ENCODE results near the gene ITPK1.

ITPK1 gene

GRCh38 chr14:92933481-92933880 is 182.2 kb downstream of the ITPK1 start:
- Histone ChIP-seq H2AFZ (ENCODE audit: low read depth, low read length) (no peak overlapping the region), H3K27ac (ENCODE audit: low read length) (no peak overlapping the region), H4K20me1 (ENCODE audit: insufficient read depth, low read length) (peaks cover 3% of the 10 kb centered on the region), H3K36me3 (ENCODE audit: insufficient read depth, low read length) (peaks cover 17% of the 10 kb centered on the region; the same call in 1 of the 2 replicates), H3K9ac (ENCODE audit: low read depth, low read length) (no peak overlapping the region), H3K4me2 (ENCODE audit: insufficient read depth, low read length) (no peak overlapping the region), H3K79me2 (ENCODE audit: insufficient read depth, low read length) (no peaks in the 10 kb centered on the region), H3K4me3 (ENCODE audit: low read depth in 1 of 2, low read length in 2 of 2) (no peak overlapping the region), H3K4me1 (ENCODE audit: insufficient read depth, low read length) (no peaks in the 10 kb centered on the region), H3K9me3 (ENCODE audit: insufficient read depth, low read length, severe bottlenecking) (no peaks in the 10 kb centered on the region), H3K27me3 (ENCODE audit: insufficient read depth, low read length, poor library complexity) (no peaks in the 10 kb centered on the region)
- DNase-seq (no peak), ATAC-seq (ENCODE audit: insufficient read depth, low read depth) (no peak)
- TF ChIP-seq EZH2 (IDR thresholded peaks at IDR 0.05; ENCODE audit: borderline replicate concordance, low read depth, low read length, severe bottlenecking) (no peak), CTCF (IDR thresholded peaks at IDR 0.05; ENCODE audit: borderline replicate concordance, extremely low read depth, low read length, poor library complexity, severe bottlenecking) (no peak)

- H3K27me3 ChIP-seq (ENCODE audit: insufficient read depth, low read length, poor library complexity): no peaks in the 10 kb centered on the region
- no peak overlapping the region for H3K27ac ChIP-seq (ENCODE audit: low read length)
- H2AFZ ChIP-seq (ENCODE audit: low read depth, low read length): no peak overlapping the region
- H3K4me1 ChIP-seq (ENCODE audit: insufficient read depth, low read length): no peaks in the 10 kb centered on the region
- no peak overlapping the region for H3K4me3 ChIP-seq (ENCODE audit: low read depth in 1 of 2, low read length in 2 of 2)
- TF ChIP-seq CTCF (IDR thresholded peaks at IDR 0.05; ENCODE audit: borderline replicate concordance, extremely low read depth, low read length, poor library complexity, severe bottlenecking) (no peak), EZH2 (IDR thresholded peaks at IDR 0.05; ENCODE audit: borderline replicate concordance, low read depth, low read length, severe bottlenecking) (no peak)
- H3K36me3 ChIP-seq (ENCODE audit: insufficient read depth, low read length): peaks cover 14% of the 10 kb centered on the region; the same call in 1 of the 2 replicates
- no peak for DNase-seq
- H3K79me2 ChIP-seq (ENCODE audit: insufficient read depth, low read length): no peaks in the 10 kb centered on the region
- no peaks in the 10 kb centered on the region for H3K9me3 ChIP-seq (ENCODE audit: insufficient read depth, low read length, severe bottlenecking)
- H3K4me2 ChIP-seq (ENCODE audit: insufficient read depth, low read length): no peak overlapping the region
- H3K9ac ChIP-seq (ENCODE audit: low read depth, low read length): no peak overlapping the region
- no peak for ATAC-seq (ENCODE audit: insufficient read depth, low read depth)
- H4K20me1 ChIP-seq (ENCODE audit: insufficient read depth, low read length): peaks cover 3% of the 10 kb centered on the region
These were observed 183.0 kb downstream of the ITPK1 start for GRCh38 chr14:92932448-92933395.

GRCh38 chr14:92931681-92932447 is 183.9 kb downstream of the ITPK1 start:
- H3K9me3 ChIP-seq (ENCODE audit: insufficient read depth, low read length, severe bottlenecking): no peaks in the 10 kb centered on the region
- H3K4me3 ChIP-seq (ENCODE audit: low read depth in 1 of 2, low read length in 2 of 2): no peak overlapping the region
- H3K27me3 ChIP-seq (ENCODE audit: insufficient read depth, low read length, poor library complexity): no peaks in the 10 kb centered on the region
- H3K36me3 ChIP-seq (ENCODE audit: insufficient read depth, low read length): peaks cover 7% of the 10 kb centered on the region; the same call in 1 of the 2 replicates
- DNase-seq: no peak
- H4K20me1 ChIP-seq (ENCODE audit: insufficient read depth, low read length): peaks cover 3% of the 10 kb centered on the region
- no peaks in the 10 kb centered on the region for H3K4me1 ChIP-seq (ENCODE audit: insufficient read depth, low read length)
- H3K27ac ChIP-seq (ENCODE audit: low read length): no peak overlapping the region
- H2AFZ ChIP-seq (ENCODE audit: low read depth, low read length): no peak overlapping the region
- no peak for TF ChIP-seq CTCF (IDR thresholded peaks at IDR 0.05; ENCODE audit: borderline replicate concordance, extremely low read depth, low read length, poor library complexity, severe bottlenecking)
- TF ChIP-seq EZH2 (IDR thresholded peaks at IDR 0.05; ENCODE audit: borderline replicate concordance, low read depth, low read length, severe bottlenecking): no peak
- no peak overlapping the region for H3K9ac ChIP-seq (ENCODE audit: low read depth, low read length)
- H3K79me2 ChIP-seq (ENCODE audit: insufficient read depth, low read length): no peaks in the 10 kb centered on the region
- no peak for ATAC-seq (ENCODE audit: insufficient read depth, low read depth)
- H3K4me2 ChIP-seq (ENCODE audit: insufficient read depth, low read length): no peak overlapping the region

All from DND-41 (cell line).